WTC11 (cell line): ENCODE results near the gene MGAT5B. TPM values are rescaled to one million over a fixed set of nuclear protein-coding genes. Genes with fewer than 3 reads are reported as not detected.

Experiments
- ATAC-seq: fragments of 200-7000 bp; cut with Tn5 transposase; 2 replicates; pipeline ENCODE4 v1.10.0; 2021; ENCODE audit warnings: mild to moderate bottlenecking, moderate library complexity
- CTCF ChIA-PET: fragments of 300-600 bp; sonication (Branson Sonifier 250); formaldehyde crosslinking; loops from one replicate; lab custom pipeline; 2021; ENCODE audit warnings: antibody characterized with exemption; lab: Charles Lee
- POLR2A ChIA-PET: fragments of 350-600 bp; sonication (Branson Sonifier 250); formaldehyde crosslinking; loops from one replicate; lab custom pipeline; 2021; ENCODE audit warnings: antibody characterized with exemption; lab: Charles Lee
- DNase-seq: peaks from one replicate; pipeline ENCODE4 v3.0.0; 2021; ENCODE audit warnings: low spot score
- H3K27ac Mint-ChIP-seq: 2 replicates; pipeline ENCODE4 v1.8.0; 2021; ENCODE audit warnings: mixed read lengths
- H3K27me3 Mint-ChIP-seq: 2 replicates; pipeline ENCODE4 v1.8.0; 2021; ENCODE audit warnings: low read depth, mild to moderate bottlenecking, moderate library complexity, mixed read lengths
- H3K36me3 Mint-ChIP-seq: 2 replicates; pipeline ENCODE4 v1.8.0; 2021; ENCODE audit warnings: mixed read lengths
- H3K4me1 Mint-ChIP-seq: 2 replicates; pipeline ENCODE4 v1.8.0; 2022; ENCODE audit warnings: mixed read lengths
- H3K4me3 Mint-ChIP-seq: 2 replicates; pipeline ENCODE4 v1.8.0; 2021; ENCODE audit warnings: mild to moderate bottlenecking, moderate library complexity, mixed read lengths
- H3K9me3 Mint-ChIP-seq: 2 replicates; pipeline ENCODE4 v1.8.0; 2021; ENCODE audit warnings: mixed read lengths
- AFF4 ChIP-seq: sonication (generic); formaldehyde crosslinking; IDR thresholded peaks from 2 replicates; pipeline ENCODE4 v1.8.1; 2023; ENCODE audit warnings: mild to moderate bottlenecking, missing genetic modification reagents, borderline replicate concordance
- AR ChIP-seq: fragments of 250-450 bp; sonication (Bioruptor Pico); IDR thresholded peaks from 2 replicates; pipeline ENCODE4 v1.9.0; 2021; ENCODE audit warnings: mild to moderate bottlenecking
- ARID4B ChIP-seq: sonication (generic); formaldehyde crosslinking; IDR thresholded peaks from 2 replicates; pipeline ENCODE4 v1.8.0; 2023; ENCODE audit warnings: missing genetic modification reagents, mild to moderate bottlenecking, borderline replicate concordance
- ELF4 ChIP-seq: sonication (generic); formaldehyde crosslinking; IDR thresholded peaks from 2 replicates; pipeline ENCODE4 v1.8.1; 2022; ENCODE audit warnings: low read depth, mild to moderate bottlenecking, moderate library complexity, missing genetic modification reagents
- EMX1 ChIP-seq: fragments of 250-450 bp; sonication (Bioruptor Pico); IDR thresholded peaks from 2 replicates; pipeline ENCODE4 v1.8.0; 2021; ENCODE audit warnings: mild to moderate bottlenecking
- ESRRA ChIP-seq: sonication (generic); formaldehyde crosslinking; IDR thresholded peaks from 2 replicates; pipeline ENCODE4 v1.8.1; 2022; ENCODE audit warnings: mild to moderate bottlenecking, missing genetic modification reagents, borderline replicate concordance
- MYBL2 ChIP-seq: sonication (generic); formaldehyde crosslinking; IDR thresholded peaks from 2 replicates; pipeline ENCODE4 v1.8.1; 2023; ENCODE audit warnings: mild to moderate bottlenecking, moderate library complexity, missing genetic modification reagents
- OVOL2 ChIP-seq: fragments of 250-450 bp; sonication (Bioruptor Pico); IDR thresholded peaks from 2 replicates; pipeline ENCODE4 v1.9.0; 2021; ENCODE audit warnings: mild to moderate bottlenecking, borderline replicate concordance
- ZNF671 ChIP-seq: fragments of 250-450 bp; sonication (Bioruptor Pico); IDR thresholded peaks from 2 replicates; pipeline ENCODE4 v1.8.0; 2021; ENCODE audit warnings: mild to moderate bottlenecking
- total RNA-seq: library from RNA; stranded (reverse); gene quantifications from 3 replicates; pipeline ENCODE4 v1.2.3, GENCODE V29; 2021
- TF ChIP-seq, protein P1 (sequence below): sonication (generic); formaldehyde crosslinking; conservative IDR thresholded peaks from 2 replicates; pipeline ENCODE4 v1.8.1; 2023; ENCODE audit warnings: mild to moderate bottlenecking, low read depth, missing genetic modification reagents, moderate library complexity
- TF ChIP-seq, protein P2 (sequence below): sonication (generic); formaldehyde crosslinking; conservative IDR thresholded peaks from 2 replicates; pipeline ENCODE4 v1.8.1; 2022; ENCODE audit warnings: mild to moderate bottlenecking, missing genetic modification reagents
- TF ChIP-seq, protein P3 (sequence below): sonication (generic); formaldehyde crosslinking; IDR thresholded peaks from 2 replicates; pipeline ENCODE4 v1.8.1; 2023; ENCODE audit warnings: mild to moderate bottlenecking, moderate library complexity, missing genetic modification reagents

Gene MGAT5B
- total RNA-seq, 1 experiment from 2014 or later, result 11.6 TPM

DNA sequence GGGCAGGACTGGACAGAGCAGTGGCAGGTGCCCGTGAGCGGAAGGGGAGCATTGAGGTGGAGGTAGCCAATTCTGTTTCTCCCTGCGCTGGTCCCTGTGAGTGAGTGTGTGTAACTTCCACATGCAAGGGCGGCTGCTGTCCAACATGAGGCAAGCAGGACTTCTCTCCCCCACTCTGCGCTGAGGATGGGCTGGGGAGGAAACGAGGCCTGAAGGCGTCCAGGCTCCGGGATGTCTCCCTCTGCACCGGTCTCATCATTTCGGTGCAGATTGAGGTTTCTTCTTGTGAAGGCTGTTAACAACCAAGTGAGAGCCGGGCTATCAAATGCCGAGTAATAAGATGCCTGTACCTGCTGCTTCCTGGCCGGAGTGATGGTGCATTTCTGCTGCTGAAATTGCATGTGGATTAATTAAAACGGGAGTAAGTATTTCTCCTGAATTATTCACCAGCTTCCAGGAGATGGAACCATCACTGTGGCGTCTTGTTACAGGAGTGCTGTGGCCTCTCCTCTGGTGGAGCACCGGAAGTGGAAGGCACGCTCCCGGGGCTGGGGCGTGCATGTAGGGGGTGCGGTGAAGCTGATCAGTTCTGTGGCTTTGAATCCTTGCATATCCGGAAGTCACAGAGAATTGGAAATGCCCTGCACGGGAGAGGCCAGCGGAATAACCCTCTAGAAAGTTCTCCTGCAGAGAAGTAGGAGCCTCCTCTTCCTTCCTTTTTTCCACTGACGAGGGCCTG lies 41.7 kb upstream of the MGAT5B start (continued):
- TF ChIP-seq, protein P1, sequence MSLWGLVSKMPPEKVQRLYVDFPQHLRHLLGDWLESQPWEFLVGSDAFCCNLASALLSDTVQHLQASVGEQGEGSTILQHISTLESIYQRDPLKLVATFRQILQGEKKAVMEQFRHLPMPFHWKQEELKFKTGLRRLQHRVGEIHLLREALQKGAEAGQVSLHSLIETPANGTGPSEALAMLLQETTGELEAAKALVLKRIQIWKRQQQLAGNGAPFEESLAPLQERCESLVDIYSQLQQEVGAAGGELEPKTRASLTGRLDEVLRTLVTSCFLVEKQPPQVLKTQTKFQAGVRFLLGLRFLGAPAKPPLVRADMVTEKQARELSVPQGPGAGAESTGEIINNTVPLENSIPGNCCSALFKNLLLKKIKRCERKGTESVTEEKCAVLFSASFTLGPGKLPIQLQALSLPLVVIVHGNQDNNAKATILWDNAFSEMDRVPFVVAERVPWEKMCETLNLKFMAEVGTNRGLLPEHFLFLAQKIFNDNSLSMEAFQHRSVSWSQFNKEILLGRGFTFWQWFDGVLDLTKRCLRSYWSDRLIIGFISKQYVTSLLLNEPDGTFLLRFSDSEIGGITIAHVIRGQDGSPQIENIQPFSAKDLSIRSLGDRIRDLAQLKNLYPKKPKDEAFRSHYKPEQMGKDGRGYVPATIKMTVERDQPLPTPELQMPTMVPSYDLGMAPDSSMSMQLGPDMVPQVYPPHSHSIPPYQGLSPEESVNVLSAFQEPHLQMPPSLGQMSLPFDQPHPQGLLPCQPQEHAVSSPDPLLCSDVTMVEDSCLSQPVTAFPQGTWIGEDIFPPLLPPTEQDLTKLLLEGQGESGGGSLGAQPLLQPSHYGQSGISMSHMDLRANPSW (CRISPR knock-in tag), result no peak
- TF ChIP-seq MYBL2 (CRISPR knock-in tag), result no peak
- no peak for TF ChIP-seq OVOL2 (CRISPR knock-in tag)
- TF ChIP-seq ELF4, result no peak

- POLR2A ChIA-PET, result no interaction called here
Observed at GRCh38 chr17:76827736-76828135, 40.5 kb upstream of the MGAT5B start.

More at GRCh38 chr17:76827736-76828135, 40.5 kb upstream of the MGAT5B start:
- CTCF ChIA-PET, result interaction anchor here (0.6 to 1.0 kb wide), 2 partner anchors 40 to 472 kb away, joined by 3 read pairs; no protein-coding TSS in a partner anchor
- Mint-ChIP-seq H3K4me3 (no peak overlapping the region), H3K9me3 (no peaks in the 10 kb centered on the region), H3K27me3 (no peaks in the 10 kb centered on the region), H3K36me3 (no peaks in the 10 kb centered on the region), H3K4me1 (peaks cover 7% of the 10 kb centered on the region; the same call in 1 of the 2 replicates), H3K27ac (no peak overlapping the region)
- TF ChIP-seq ZNF671 (CRISPR knock-in tag), result no peak
- TF ChIP-seq EMX1, result no peak
- TF ChIP-seq, protein P2, sequence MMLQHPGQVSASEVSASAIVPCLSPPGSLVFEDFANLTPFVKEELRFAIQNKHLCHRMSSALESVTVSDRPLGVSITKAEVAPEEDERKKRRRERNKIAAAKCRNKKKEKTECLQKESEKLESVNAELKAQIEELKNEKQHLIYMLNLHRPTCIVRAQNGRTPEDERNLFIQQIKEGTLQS (CRISPR knock-in tag), result no peak
- TF ChIP-seq ESRRA (CRISPR knock-in tag), result no peak
- TF ChIP-seq AR, result no peak
- TF ChIP-seq, protein P3, sequence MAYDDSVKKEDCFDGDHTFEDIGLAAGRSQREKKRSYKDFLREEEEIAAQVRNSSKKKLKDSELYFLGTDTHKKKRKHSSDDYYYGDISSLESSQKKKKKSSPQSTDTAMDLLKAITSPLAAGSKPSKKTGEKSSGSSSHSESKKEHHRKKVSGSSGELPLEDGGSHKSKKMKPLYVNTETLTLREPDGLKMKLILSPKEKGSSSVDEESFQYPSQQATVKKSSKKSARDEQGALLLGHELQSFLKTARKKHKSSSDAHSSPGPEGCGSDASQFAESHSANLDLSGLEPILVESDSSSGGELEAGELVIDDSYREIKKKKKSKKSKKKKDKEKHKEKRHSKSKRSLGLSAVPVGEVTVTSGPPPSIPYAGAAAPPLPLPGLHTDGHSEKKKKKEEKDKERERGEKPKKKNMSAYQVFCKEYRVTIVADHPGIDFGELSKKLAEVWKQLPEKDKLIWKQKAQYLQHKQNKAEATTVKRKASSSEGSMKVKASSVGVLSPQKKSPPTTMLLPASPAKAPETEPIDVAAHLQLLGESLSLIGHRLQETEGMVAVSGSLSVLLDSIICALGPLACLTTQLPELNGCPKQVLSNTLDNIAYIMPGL (CRISPR knock-in tag), result no peak
- TF ChIP-seq AFF4 (CRISPR knock-in tag), result no peak
- TF ChIP-seq ARID4B (CRISPR knock-in tag), result no peak
- DNase-seq (no peak), ATAC-seq (no peak)
